VCaP (cell line): ENCODE data around the gene SERINC5.
"Not testable (repeated sequence)": the region's sequence is repeated elsewhere in the genome, so short reads cannot be mapped to it uniquely, and the experiment has no call there.

Source experiments
- H3K27ac ChIP-seq: fragments of 450-650 bp; 2 replicates; pipeline ENCODE4 v1.5.1; 2017
- CTCF ChIP-seq: fragments of 450-650 bp; conservative IDR thresholded peaks from 2 replicates; pipeline ENCODE4 v1.5.1; 2017; ENCODE audit warnings: mild to moderate bottlenecking, moderate library complexity

SERINC5 gene

GRCh38 chr5:80206282-80206681, 49.6 kb downstream of the SERINC5 start:
- H3K27ac ChIP-seq, result no peak overlapping the region
- no peak for TF ChIP-seq CTCF

- TF ChIP-seq CTCF, result no peak
- no peak overlapping the region for H3K27ac ChIP-seq
These were observed 50.0 kb downstream of the SERINC5 start for GRCh38 chr5:80205846-80206245.

GRCh38 chr5:80204808-80205614, 50.8 kb downstream of the SERINC5 start:
- no peak for TF ChIP-seq CTCF

GRCh38 chr5:80201763-80202162, 54.1 kb downstream of the SERINC5 start:
- H3K27ac ChIP-seq, result not testable (repeated sequence)

More at GRCh38 chr5:80204808-80205614, 50.8 kb downstream of the SERINC5 start:
- no peak overlapping the region for H3K27ac ChIP-seq

GRCh38 chr5:80198920-80199319, 56.9 kb downstream of the SERINC5 start:
- no peak overlapping the region for H3K27ac ChIP-seq
- TF ChIP-seq CTCF, result no peak

GRCh38 chr5:80198399-80198798, 57.4 kb downstream of the SERINC5 start:
- no peak for TF ChIP-seq CTCF
- H3K27ac ChIP-seq, result no peak overlapping the region

GRCh38 chr5:80195837-80196400, 59.9 kb downstream of the SERINC5 start:
- H3K27ac ChIP-seq, result no peak overlapping the region
- TF ChIP-seq CTCF, result no peak

GRCh38 chr5:80194468-80194867, 61.4 kb downstream of the SERINC5 start:
- TF ChIP-seq CTCF, result no peak
- H3K27ac ChIP-seq, result peak overlapping the region; percentile 36
